OCI-LY1 (cell line): ENCODE measurements around the gene SLC22A23.

Experiments used
- H2AFZ ChIP-seq: fragments of 200-600 bp; sonication (generic), shearing (Covaris generic); 2 replicates; pipeline ENCODE4 v1.6.0; 2014; ENCODE audit warnings: antibody characterized with exemption, mild to moderate bottlenecking, low read length
- H3F3A ChIP-seq: fragments of 200-600 bp; sonication (generic), shearing (Covaris generic); 2 replicates; pipeline ENCODE4 v1.6.0; 2014; ENCODE audit warnings: mild to moderate bottlenecking, antibody characterized with exemption, low read length, moderate library complexity; ENCODE audit not compliant: insufficient read depth
- H3K27ac ChIP-seq: fragments of 200-600 bp; sonication (generic); 2 replicates; pipeline ENCODE4 v1.5.1; 2014; ENCODE audit warnings: low read length, mixed run types, mild to moderate bottlenecking, low read depth; ENCODE audit not compliant: poor library complexity, severe bottlenecking
- H3K27me3 ChIP-seq: fragments of 200-600 bp; sonication (generic); 2 replicates; pipeline ENCODE4 v1.6.0; 2014; ENCODE audit warnings: antibody characterized with exemption, mild to moderate bottlenecking, low read length, moderate library complexity; ENCODE audit not compliant: insufficient read depth
- H3K36me3 ChIP-seq: fragments of 200-600 bp; sonication (generic); 2 replicates; pipeline ENCODE4 v1.6.1; 2014; ENCODE audit warnings: mild to moderate bottlenecking, antibody characterized with exemption, low read length, moderate library complexity, mixed read lengths; ENCODE audit not compliant: insufficient read depth
- H3K4me1 ChIP-seq: fragments of 200-600 bp; sonication (generic); 2 replicates; pipeline ENCODE4 v1.5.1; 2014; ENCODE audit warnings: mild to moderate bottlenecking, low read length, moderate library complexity; ENCODE audit not compliant: insufficient read depth, severe bottlenecking
- H3K4me2 ChIP-seq: fragments of 200-600 bp; sonication (generic), shearing (Covaris generic); 2 replicates; pipeline ENCODE4 v1.6.1; 2014; ENCODE audit warnings: low read length
- H3K4me3 ChIP-seq: fragments of 200-600 bp; sonication (generic); 2 replicates; pipeline ENCODE4 v1.5.1; 2014; ENCODE audit warnings: low read length, low read depth, mild to moderate bottlenecking, mixed read lengths; ENCODE audit not compliant: poor library complexity, severe bottlenecking
- H3K79me2 ChIP-seq: fragments of 200-600 bp; shearing (Covaris generic); 2 replicates; pipeline ENCODE4 v1.6.1; 2016; ENCODE audit warnings: mixed run types, low read length, mixed read lengths; ENCODE audit not compliant: insufficient read depth
- H3K9ac ChIP-seq: fragments of 200-600 bp; sonication (generic), shearing (Covaris generic); 2 replicates; pipeline ENCODE4 v1.6.1; 2014; ENCODE audit warnings: mild to moderate bottlenecking, low read length, mixed read lengths
- H3K9me2 ChIP-seq: fragments of 200-600 bp; sonication (generic), shearing (Covaris generic); 2 replicates; pipeline ENCODE4 v1.6.1; 2014; ENCODE audit warnings: low read depth, mild to moderate bottlenecking, low read length, mixed read lengths
- H3K9me3 ChIP-seq: fragments of 200-600 bp; shearing (Covaris generic); 2 replicates; pipeline ENCODE4 v1.6.1; 2014; ENCODE audit warnings: low read length, mixed read lengths
- H4K20me1 ChIP-seq: fragments of 200-600 bp; sonication (generic), shearing (Covaris generic); 2 replicates; pipeline ENCODE4 v1.6.0; 2016; ENCODE audit warnings: mild to moderate bottlenecking, low read length; ENCODE audit not compliant: insufficient read depth
- CTCF ChIP-seq: fragments of 200-600 bp; sonication (generic), shearing (Covaris generic); IDR thresholded peaks from 2 replicates; pipeline ENCODE4 v1.5.1; 2017; ENCODE audit warnings: mild to moderate bottlenecking, antibody characterized with exemption, low read length, moderate library complexity, mixed read lengths
- EZH2 ChIP-seq: fragments of 200-600 bp; sonication (generic), shearing (Covaris generic); IDR thresholded peaks from 2 replicates; pipeline ENCODE4 v1.8.0; 2017; ENCODE audit warnings: borderline replicate concordance, mixed run types, mild to moderate bottlenecking, antibody characterized with exemption, low read length, moderate library complexity, mixed read lengths

SLC22A23 gene

GRCh38 chr6:3220366-3220765 is 236.5 kb downstream of the SLC22A23 start:
- H3K79me2 ChIP-seq: no peaks in the 10 kb centered on the region
- no peak overlapping the region for H3K4me3 ChIP-seq
- H3K4me2 ChIP-seq: no peak overlapping the region
- H2AFZ ChIP-seq: no peak overlapping the region
- peaks cover 7% of the 10 kb centered on the region; the same call in 1 of the 2 replicates for H3K27me3 ChIP-seq
- H3K9me2 ChIP-seq: no peaks in the 10 kb centered on the region
- H3K4me1 ChIP-seq: no peaks in the 10 kb centered on the region
- H3K9me3 ChIP-seq: no peaks in the 10 kb centered on the region
- H3K9ac ChIP-seq: no peak overlapping the region
- H3K36me3 ChIP-seq: no peaks in the 10 kb centered on the region
- TF ChIP-seq CTCF: no peak
- no peak for TF ChIP-seq EZH2
- H4K20me1 ChIP-seq: no peaks in the 10 kb centered on the region
- no peaks in the 10 kb centered on the region for H3F3A ChIP-seq
- no peak overlapping the region for H3K27ac ChIP-seq
